NCI-H1092 treated with DMSO at 0.1 percent for 48 hours (cell line): Measurements from ENCODE around the gene CNOT6L.
"Not testable (repeated sequence)": the region's sequence is repeated elsewhere in the genome, so short reads cannot be mapped to it uniquely, and the experiment has no call there.

ENCODE experiments used
- DNase-seq: peaks from one replicate; lab custom pipeline; 2025; lab: John Stamatoyannopoulos, UW

Gene CNOT6L

DNA sequence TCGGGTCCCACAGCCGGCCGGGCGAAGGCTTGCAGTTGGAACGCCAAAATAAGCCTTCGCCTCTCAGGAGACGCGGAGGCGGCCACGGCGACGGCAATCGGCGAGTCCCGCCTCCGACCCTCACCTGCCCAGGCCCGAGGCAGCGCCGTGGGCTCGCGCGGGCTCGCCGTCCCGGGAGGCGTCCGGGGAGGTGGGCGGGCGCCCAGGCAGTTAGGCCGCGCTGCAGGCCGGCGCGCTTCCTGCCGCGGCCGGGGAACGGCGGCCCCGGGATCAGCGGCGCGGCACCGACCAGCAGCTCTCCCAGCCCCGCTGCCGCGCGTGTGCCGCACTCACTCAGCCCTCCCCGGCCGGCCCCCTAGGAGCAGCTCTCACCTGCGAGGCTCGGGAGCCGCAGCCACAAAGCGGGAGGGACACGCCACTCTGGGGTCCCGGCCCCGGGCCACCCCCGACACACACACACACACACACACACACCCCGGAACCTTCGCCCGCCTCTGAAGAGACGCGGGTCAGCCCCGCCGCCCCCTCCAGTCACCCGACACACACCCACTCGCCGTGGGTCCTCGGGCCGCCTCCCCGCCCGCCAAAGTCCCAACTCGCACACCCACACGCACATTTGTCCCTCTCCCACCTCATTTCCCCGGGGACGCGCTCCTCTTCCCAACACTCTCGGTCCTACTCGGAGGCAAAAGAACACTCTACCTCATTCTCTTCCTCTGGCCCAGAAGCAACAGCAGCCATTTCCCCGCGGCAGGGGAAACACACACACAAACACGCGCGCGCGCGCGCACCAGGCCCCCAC is at the start of gene CNOT6L:
Gene CNOT6L, minus strand, starts transcription at position 767 of the 802 bp plus-strand sequence. Its CDS starts 60 bp downstream, at position 707.
- DNase-seq = peak; percentile 74

GRCh38 chr4:77865259-77865658 is 46.1 kb upstream of the CNOT6L start:
- no peak for DNase-seq

- DNase-seq = not testable (repeated sequence)
Observed at GRCh38 chr4:77863341-77863740, 44.2 kb upstream of the CNOT6L start.

DNA sequence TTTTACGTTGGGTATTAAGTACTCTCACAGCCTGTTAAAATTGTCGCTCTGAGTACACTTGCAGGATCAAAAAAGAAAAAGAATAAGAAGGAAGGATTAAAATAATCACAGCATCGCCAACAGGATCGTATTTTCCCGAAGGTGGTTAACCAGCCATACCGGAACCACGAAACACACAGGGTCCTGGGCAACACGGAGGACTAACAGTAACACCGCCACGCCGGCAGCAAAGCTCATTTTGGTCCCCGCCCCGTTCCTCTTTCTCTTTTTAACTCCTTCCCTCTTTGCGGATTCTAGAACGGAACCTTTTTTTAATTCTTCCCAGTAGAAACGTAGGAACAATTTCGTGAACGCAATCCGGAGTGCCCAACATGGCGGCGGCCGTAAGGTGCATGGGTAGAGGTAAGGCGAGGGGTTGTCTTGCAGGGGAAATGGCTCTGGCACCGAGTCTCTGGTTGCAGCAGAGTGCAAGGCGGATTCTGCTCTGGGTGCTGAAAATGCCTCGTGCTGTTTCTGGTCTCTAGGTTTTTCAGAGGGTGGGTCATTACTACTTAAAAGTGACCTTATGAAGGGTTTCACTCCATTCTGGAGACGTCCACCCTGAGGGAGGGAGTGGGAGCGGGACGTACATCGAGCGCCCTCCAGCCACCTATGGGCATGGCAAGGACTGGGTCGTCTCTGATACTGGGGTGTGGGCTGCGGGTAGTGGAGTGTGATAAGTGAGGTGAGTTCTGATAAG is 43.5 kb upstream of the CNOT6L start, which contains the start of gene MRPL1:
Gene MRPL1, plus strand, starts transcription at position 353 of the 739 bp plus-strand sequence. Its CDS starts 19 bp downstream, at position 372.
- peak; percentile 98 for DNase-seq

DNA sequence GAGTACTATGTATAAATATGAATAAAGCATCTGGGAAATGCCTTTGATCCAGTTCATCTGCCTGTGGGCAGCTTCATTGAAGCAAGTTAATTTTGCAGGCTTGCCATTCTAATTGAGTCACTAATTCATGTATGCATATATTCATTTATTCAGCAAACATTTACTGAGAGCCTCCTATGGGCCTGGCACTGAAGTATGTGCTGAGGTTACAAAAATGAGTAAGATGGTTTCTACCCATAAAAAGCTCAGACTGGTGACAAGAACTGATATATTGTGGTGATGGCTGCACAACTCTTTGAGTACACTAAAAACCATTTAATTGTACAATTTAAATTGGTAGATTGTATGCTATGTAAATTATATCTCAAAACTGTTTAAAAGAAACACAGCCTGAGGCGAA is 42.3 kb upstream of the CNOT6L start:
- DNase-seq = no peak

DNA sequence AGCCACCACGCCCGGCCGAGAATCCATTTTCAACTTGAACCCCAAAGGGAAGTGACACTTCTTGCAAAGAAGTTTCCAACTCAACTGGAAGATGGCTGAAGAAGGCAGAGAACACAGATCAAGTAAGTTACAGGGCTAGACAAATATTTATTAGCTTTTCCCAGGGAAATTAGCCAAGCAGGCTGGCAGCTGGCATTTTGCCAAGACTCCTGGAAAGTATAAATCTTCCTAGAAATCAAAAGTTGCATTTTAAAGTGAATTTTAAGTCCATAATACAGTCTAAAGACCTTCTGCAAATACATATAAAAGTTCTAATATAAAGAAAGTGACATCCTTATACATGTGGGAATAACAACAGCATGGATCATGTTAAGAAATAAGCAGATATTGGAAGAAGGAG is 40.1 kb upstream of the CNOT6L start:
- DNase-seq = no peak

- DNase-seq = no peak
Observed at GRCh38 chr4:77856152-77856551, 37.0 kb upstream of the CNOT6L start.

GRCh38 chr4:77854431-77855111 is 35.4 kb upstream of the CNOT6L start:
- no peak for DNase-seq

DNA sequence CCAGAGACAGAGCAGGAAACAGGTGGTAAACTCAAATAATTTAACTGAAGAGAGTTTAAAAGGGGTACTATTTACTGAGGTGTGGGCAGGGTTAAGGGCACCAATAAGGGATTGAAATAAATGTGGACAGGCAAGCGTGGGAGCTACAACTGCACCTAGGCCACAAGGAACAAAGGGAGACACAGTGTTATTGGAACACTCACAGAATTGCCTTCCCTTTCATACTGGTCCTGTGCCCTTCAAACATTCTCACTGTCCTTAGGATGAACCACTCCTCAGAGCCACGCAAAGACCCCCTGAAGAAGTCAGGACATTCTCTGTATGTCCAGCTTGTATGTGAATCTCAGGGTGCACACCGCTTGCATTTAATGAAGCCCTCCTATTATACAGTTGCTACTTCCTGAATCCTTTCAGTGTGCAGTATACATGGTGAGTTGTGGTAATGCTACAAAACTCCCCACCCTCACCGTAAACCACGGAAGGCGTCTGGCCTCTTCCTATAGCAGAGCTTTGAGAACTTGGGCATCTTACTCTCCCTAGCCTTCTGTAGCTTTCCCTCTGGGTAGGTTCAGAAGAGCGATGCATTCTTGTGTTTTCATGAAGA is 33.8 kb upstream of the CNOT6L start:
- DNase-seq = no peak

GRCh38 chr4:77849278-77849965 is 30.3 kb upstream of the CNOT6L start:
- no peak for DNase-seq

DNA sequence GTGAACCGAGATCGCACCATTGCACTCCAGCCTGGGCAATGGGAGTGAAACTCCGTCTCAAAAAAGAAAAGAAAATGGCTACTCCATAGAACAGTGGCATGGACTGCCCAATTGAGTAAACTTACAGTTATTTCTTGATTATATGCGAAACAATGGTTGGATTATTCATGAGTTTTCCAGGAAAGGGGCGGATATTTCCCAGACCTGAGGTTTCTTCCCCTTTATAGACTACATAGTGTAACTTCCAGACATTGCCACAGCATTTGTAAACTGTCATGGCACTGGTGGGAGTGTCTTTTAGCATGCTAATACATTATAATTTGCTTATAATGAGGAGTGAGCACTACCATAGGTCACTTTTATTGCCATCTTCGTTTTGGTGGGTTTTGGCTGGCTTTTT is 29.3 kb upstream of the CNOT6L start:
- no peak for DNase-seq

DNA sequence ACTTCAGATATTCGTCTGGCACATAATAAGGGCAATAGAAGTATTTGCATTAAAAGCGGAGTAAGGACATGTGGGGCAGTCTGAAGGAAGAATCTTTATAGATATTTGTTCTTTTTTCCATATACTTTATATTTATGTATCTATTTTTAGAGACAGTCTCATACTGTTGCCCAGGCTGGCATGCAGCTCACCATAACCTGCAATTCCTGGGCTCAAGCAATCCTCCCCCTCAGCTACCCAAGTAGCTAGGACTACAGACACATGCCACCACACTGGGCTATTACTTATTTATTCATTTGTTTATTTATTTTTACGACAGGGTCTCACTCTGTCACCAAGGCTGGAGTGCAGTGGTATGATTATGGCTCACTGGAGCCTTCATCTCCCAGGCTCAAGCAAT is 26.8 kb upstream of the CNOT6L start:
- no peak for DNase-seq

DNA sequence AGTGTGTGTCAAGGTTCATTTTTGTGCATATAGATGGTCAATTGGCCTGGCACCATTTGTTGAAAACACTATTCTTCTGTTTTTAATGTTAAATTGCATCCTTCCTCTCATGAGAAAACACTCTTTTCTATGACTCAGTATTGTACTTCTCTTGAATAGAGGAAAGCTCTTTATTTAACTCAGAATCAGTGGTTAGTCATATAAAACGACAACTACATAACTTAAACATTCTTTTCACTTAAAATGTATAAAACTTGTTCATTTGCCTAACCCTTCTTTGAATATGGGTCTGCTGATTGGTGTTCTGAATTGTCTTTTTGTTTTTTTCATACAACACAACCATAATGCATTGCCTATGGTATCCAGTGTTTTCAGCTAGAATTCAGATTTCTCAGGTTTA is 26.2 kb upstream of the CNOT6L start:
- DNase-seq = no peak

DNA sequence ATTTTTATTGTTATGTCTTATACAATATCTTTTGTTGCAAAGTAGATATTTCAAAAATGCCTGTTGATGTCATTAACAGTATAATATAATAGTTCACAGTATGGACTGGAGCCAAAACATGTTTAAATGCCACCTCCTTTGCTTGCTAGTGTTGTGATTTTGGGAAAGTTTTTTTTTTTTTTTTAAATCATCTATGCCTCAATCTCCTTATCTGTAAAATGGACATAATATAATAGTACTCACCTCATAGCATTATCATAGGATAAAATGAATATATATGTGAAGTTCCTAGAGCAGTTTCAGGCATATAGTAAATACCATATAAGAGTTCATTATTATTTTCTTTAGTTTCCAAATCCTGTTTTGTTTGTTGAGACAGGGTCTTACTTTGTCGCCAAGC is 25.2 kb upstream of the CNOT6L start:
- DNase-seq = no peak

DNA sequence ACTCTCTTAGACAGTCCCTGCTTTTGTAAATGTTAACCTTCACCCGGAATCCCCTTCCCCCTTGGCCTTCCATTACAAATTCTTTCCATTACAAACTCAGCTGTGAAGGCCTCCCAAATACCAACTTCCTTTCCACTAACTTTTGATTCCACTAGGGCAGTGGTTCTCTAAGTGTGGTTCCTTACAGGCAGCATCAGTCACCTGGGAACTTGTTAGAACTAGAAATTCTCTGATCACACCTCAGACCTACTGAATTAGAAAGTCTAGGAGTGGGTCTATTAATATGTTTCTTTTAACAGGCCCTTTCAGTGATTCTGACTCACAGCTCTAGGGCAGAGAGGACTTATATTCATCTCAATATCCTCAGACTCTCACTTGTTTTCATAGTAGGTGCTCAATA is 24.5 kb upstream of the CNOT6L start:
- no peak for DNase-seq

GRCh38 chr4:77834403-77834802 is 15.2 kb upstream of the CNOT6L start:
- DNase-seq = no peak

DNA sequence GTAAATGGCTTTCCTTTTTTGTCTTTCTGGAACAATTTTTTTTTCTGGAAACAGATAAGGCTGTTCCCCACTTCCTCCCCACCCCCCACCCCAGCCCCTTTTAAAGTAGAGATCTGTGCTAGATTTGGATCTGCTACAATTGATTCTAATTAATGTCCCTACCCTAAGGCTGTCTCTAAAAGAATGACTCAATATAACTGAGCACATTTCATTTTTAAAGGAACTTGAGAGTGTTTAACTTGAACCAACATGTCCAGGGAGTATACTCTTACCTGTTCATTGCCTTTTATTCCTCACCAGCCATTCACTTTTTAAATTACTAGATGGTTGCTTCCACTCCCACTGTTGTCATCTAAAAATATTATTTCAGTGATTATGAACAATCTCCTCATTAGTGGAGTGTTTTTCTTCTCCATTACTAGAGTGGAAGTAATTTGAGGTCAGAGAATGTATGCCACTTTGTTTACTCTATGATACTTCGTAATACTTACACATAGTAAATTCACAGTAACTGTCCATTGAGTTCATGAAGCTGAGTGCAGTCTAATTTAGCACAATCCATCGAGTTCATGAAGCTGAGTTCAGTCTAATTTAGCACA is 14.1 kb upstream of the CNOT6L start:
- no peak for DNase-seq

DNA sequence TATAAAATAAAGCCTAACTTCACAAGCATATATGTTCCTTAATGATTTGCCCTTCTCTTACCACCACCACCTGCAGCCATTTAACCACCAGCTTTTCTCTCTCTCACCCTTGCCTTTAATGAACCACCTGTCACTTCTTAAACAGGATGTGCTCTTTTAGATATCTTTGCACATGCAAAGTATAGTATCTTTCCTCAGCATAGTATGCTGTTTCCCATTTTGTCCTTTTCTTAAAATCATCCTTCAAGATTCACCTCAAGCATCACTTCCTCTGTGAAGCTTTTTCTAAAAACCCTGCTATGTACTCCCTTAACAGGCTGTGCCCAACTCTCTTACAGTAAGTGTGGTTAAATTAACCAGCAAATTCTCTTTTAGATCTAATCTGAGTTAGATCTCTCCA is 8.2 kb upstream of the CNOT6L start:
- no peak for DNase-seq

DNA sequence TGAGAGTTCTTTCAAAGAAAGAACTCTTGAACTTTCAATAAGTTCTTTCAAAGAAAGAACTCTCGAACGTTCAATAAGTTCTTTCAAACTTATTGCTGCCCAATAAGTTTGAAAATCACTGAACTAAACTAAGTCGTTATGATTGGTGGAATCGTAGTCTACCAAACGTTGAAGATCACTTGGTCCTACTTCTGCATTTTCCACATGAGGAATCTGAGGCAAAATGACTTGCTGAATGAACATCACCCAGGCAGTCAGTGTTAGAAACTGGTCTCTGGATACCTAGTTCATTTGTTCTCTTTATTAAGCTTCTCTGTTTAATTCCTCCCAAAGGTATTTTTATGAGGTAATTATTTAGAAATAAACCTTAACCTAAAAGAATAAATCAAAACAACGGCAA is 7.1 kb upstream of the CNOT6L start:
- DNase-seq = no peak

GRCh38 chr4:77821775-77822174 is 2.6 kb upstream of the CNOT6L start:
- DNase-seq = no peak
